H4 (cell line): ENCODE measurements around the gene SRPX2. TPM values are rescaled to one million over a fixed set of nuclear protein-coding genes. Genes with fewer than 3 reads are reported as not detected.

ENCODE experiments used
- DNase-seq: peaks from one replicate; pipeline ENCODE4 v3.0.0-alpha.2; 2015; ENCODE audit warnings: low spot score
- total RNA-seq: library from RNA; depleted of rRNA; stranded (reverse); fragments of >200 nt; shearing (Covaris generic); gene quantifications from 2 replicates; pipeline ENCODE4 v1.2.3, GENCODE V29; 2014; rRNA removed

SRPX2 gene, protein sequence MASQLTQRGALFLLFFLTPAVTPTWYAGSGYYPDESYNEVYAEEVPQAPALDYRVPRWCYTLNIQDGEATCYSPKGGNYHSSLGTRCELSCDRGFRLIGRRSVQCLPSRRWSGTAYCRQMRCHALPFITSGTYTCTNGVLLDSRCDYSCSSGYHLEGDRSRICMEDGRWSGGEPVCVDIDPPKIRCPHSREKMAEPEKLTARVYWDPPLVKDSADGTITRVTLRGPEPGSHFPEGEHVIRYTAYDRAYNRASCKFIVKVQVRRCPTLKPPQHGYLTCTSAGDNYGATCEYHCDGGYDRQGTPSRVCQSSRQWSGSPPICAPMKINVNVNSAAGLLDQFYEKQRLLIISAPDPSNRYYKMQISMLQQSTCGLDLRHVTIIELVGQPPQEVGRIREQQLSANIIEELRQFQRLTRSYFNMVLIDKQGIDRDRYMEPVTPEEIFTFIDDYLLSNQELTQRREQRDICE
- total RNA-seq, result 24.5 and 27.9 TPM in 2 replicates

DNA sequence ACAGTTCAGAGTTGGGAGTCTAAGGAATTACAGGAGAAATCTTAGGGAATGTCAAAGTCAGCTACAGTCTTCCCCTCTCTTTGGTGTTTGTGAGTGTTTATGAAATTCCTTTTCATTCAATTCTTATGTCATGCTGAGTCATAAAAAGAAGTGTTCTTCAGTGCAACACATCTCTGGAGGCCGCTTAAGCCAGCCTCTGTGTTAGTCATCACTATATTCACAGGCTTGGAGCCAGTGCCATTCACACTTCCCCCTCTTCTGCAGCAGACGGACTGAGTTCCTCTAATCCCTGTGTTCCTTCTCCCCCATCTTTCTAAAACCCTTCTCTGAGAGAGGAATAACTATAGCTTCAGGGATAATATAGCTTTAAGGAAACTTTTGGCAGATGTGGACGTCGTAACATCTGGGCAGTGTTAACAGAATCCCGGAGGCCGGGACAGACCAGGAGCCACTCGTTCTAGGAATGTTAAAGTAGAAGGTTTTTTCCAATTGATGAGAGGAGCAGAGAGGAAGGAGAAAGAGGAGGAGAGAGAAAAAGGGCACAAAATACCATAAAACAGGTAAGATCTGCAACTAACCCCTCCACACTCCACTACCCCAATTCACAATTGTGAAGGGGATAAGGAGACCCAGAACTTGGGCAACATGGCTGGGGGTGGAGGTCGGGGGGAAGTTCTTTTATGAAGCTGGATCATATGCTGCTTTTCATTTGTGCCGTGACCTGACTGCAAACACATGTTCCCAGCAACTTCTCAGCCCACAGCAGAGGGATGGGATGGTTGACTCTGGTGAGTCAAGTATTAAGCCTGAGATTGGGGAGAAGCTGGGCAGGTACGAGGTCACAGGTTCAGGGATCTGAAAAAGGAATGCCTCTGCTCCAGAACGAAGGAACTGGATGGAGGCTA is at the start of gene SRPX2:
Gene SRPX2 (plus strand): TSS at position 244 of the 905 bp plus-strand sequence. CDS start 2,124 bp downstream, outside the sequence.
- peak; percentile 89 for DNase-seq

DNA sequence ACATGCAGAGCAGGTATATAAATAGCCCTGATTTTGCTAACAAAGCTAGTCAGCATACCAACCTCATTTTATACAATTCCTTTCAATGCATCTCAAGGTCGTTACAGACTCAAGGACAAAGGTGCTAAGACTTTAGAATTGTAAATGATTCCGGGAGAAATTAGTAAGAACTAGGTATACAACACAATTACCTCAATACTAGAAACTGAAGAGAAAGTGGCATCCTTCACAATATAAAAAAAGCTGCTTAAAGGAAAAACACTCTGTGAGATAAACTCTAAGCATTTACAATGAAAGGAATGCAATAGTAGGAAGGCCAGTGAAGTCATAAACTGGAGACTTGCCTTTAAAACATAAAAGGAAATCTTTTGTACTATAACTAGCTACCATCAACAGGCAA is 47.4 kb upstream of the SRPX2 start:
- no peak for DNase-seq

DNA sequence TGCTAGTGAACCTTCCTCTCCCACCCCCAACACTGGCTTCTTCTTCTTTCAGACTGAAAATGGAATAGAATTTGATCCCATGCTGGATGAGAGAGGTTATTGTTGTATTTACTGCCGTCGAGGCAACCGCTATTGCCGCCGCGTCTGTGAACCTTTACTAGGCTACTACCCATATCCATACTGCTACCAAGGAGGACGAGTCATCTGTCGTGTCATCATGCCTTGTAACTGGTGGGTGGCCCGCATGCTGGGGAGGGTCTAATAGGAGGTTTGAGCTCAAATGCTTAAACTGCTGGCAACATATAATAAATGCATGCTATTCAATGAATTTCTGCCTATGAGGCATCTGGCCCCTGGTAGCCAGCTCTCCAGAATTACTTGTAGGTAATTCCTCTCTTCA is 44.5 kb upstream of the SRPX2 start:
- no peak for DNase-seq

DNA sequence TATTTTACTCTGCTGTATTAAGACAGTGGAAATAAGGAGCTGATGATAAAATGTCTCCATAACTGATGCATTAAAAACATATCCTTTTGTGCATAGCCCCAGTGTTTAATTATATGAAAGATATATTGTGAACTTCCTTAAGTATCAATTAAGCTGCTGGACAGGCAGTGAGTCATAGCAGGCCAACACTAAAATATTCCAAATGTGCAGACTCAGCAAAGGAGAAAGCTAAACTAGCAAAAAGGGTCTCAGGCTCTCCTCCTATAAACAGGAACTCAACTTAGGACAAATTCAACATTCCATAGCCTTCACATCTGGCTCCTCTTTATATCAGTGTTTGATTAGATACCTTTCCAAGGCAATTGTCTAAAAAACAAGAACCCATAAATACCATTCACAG is 43.7 kb upstream of the SRPX2 start:
- no peak for DNase-seq

DNA sequence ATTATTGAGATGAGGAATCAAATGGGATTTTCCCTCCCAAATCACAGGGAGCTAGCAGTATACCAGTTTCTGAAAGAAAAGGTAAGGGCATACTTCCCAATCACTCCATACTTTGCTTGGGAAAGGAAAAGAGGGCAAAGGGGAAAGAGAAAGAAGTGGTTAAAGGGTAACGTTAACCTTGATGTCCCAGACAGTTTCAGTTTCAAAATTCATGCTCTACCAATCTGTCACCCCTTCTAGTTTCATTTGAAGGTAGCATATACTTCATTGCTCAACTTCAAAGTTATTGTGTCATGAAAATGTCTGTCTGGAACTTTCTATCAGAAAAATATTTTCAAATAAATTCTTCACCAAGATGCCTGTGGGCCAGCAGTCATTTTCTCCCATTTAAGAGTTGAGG is 43.2 kb upstream of the SRPX2 start:
- DNase-seq, result no peak

DNA sequence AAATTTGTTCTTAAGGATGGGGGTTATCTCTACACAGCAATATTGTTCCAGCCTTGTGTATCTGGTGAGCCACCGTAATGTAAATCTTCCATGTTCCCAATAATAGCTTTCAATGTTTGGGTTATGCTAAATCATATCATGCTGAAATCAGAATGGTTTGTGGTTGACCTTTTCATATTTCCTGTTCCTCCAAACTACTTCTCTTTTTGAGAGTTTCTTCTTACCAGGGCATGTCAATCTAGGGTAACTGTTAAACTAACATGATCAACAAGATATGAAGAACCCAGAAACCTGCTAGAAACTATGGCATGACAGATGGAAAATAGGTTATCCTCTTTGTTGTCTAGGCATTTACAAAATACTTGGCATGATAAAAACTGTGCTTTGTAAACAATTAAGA is 37.2 kb upstream of the SRPX2 start:
- no peak for DNase-seq

DNA sequence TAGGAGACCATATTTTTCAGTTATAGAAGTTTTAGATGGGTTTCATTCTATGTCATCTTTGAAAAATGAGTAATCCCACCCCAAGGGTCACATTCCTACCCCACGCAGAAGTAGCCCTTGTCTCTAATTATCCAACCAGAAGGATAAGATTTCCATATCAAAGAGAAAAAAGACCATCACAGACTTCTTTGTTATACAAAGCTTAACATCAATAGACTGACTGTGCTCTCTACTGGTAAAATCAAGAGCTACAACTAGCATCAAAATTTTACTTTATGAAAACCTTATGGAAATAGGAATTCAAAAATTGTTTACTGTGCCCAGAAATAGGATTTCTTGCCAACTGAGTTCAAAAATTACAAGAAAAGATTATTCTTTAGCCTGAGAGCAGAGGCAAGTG is 34.4 kb upstream of the SRPX2 start:
- DNase-seq, result no peak

DNA sequence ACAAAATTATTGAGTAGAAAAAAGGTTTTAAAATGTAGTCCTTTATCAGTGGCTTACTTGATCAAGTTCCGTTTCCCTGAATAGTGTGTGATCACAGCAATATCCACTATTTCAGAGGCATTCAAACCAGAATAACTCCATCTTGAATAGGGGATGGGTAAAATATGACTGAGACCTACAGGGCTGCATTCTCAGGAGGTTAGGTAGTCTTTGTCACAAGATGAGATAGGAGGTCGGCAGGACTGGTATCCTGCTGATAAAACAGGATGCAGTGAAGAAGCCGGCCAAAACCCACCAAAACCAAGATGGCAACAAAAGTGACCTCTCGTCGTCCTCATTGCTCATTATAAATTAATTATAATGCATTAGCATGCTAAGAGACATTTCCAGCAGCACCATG is 32.0 kb upstream of the SRPX2 start:
- DNase-seq, result no peak

DNA sequence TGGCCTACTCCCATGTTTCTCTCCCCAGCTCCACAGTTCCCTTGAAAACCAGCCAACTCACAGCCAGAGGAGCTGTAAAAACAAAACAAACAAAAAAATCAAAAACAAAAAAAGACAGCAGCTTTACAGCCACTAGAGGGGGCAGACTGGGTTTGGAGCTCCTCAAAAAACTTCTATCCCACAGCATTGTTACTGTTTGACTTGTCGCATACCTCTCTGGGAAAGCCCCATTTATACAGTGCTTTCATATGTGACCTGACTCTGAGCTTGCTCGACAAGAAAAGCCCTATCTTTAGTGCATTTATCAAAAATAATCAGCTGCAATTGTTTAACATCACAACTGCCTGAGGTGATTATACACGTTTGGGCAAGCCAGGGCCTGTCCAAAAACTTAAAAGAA is 29.0 kb upstream of the SRPX2 start:
- peak; percentile 59 for DNase-seq

DNA sequence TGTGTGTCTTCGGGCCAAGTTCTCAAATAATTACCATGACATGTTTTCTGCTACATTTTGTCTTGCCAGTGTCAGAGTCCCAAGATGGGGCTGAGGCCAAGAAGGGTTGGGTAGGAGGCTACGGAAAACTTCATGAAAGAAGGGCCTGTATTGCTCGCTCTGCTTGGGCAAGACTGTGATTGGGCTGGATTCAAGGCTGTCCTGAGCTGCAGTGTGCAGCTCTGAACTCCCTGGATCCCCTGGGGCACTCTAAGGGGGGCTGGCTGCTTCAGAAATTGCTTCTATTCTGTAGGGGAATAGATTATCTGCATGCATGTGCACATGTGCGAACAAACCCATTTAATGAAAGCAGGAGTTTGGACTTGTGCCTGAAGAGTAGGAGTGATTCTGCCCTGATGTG is 21.0 kb upstream of the SRPX2 start:
- no peak for DNase-seq

DNA sequence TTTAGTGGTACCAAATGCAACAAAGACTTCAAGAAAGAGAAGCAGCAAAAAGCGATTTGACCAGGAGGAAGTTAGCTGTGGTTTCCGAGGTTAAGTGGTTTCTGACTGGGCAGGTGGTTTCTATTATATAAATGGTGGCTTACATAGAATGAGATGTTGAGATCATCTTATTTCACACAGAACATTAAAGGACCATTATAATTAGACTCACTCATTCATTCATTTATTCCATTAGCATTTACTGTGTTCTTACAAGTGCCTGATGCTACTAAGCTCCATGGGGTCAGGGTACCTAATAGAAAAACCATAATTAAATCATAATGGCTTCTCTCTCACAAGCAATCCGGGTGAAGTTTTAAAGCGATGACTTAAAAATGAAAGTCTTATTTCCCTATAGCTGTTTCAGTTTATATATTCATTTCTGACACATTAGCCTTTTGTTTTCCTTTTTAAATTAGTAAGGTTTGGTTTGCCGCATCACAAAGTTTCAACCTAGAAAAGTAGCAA is 18.0 kb upstream of the SRPX2 start:
- DNase-seq, result no peak

DNA sequence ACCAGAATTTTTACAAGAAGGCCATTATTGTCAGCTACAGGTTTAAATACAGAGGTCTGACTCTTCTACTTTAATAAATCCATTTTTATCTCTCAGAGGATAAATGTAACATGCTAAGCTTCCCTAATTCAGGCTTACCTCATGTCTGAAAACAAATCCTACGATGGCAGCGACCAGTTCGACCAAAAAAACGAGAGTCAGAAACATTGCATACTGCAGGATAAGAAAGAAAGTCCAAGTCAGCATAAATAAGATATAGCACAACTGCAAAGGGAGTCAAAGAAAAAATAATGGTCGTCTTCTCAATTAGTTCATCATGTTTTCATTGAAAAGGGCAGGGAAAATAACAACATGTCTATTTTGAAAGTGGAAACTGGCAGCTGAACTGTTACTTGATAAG is 9.0 kb upstream of the SRPX2 start:
- DNase-seq, result no peak

DNA sequence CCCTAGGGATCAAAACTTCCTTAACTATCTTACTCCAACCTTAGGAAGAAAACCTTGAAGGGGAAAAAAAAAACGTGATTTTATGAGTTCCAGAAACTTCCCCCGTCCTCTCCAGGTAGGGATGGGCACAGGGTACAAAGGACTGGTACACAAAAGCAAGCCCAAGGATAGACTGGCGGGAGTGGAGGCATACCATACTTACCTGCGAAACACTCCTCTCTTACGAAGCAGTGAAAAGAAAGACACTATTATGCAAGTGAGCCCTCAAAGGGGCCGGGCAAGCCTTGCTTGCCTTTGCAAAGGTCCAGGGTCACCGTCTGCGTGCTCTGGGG is 8.0 kb upstream of the SRPX2 start:
- DNase-seq, result no peak

DNA sequence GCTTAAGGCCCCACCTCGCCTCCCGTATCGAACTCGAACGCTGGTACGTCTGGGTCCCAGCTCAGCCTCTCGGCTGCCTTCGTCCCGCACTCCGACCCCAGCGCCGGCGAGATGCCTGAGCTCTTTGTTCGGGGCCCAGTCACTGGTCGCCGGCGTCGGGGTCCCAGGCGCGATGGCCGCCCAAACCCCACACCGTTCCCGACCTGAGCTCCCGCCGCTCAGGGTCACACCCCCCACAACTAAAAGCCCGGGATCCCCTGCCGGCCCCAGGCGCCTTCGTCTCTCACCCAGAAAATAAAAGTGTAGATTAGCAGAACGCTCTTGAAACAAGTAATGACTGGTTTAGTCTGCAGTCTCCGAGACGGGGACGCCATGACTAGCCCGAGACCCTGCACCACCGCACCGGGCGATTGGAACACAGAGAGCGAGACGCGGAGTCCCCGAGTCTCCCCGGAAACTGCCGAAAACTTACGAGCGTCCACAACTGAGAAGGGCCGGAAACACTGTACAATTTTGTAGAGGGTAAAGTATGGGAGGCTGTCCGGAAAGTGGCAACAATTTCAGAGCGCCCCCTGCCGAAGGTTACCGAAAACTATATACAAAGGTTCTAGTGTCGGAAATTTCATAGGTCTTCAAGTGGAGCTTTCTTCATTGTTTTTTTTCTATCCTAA is 7.5 kb upstream of the SRPX2 start, which contains the start of gene TSPAN6:
Gene TSPAN6 (minus strand): TSS at position 486 of the 671 bp plus-strand sequence. CDS start 112 bp downstream, at position 374.
- DNase-seq, result peak; percentile 86

DNA sequence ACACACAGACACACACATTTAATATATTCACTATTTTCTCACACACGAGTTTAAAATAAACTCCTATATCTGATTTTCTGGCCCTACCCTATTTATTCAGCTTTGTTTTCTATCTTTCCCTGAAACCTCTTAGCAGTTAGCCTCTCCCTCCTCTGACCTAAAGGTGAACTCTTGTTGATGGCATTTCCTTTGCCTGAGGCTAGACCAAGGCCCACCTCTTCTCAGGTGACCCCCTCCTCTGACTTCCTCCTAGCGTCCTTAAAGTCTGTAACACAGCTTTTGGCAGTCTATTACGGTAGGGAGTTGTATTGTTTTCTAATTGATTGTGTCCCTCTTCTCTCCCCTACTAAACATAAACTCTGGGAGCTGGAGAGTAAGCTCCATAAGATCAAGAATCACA is 1.7 kb upstream of the SRPX2 start:
- DNase-seq, result no peak

DNA sequence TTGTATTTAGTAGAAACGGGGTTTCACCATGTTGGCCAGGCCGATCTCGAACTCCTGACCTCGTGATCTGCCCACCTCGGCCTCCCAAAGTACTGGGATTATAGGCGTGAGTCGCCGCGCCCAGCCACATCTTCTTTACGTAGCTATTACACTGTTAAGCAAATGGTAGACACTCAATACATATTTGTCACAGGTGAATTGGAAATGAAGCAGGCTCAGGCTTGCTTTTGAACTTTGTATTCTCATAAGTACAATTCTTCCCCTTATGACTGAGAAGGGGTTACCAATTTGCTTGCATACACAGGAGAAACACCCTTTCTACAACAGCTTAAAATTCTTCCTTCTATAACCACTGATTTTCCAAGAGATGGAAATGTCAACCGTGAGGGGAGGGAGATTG is 787 bp upstream of the SRPX2 start:
- no peak for DNase-seq

DNA sequence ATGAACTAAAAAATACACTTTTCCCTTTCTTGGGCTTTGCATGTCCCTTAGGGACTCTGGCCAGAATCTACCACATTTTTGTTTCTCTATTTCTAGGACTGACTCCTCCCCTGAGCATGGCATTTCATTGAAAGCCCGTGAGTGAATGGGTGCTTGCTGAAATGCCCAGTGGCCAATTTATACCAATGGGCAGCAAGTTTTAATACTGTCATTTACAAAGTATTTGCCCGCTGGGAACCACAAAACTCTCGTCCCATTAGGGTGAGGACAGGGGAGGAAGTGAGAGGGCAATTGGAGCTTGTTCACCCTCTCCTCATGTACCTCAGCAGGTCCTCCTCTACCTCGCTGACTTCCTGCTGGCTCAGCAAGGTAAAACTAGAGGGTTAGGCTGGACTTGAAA is 1.1 kb downstream of the SRPX2 start:
- peak; percentile 30 for DNase-seq

DNA sequence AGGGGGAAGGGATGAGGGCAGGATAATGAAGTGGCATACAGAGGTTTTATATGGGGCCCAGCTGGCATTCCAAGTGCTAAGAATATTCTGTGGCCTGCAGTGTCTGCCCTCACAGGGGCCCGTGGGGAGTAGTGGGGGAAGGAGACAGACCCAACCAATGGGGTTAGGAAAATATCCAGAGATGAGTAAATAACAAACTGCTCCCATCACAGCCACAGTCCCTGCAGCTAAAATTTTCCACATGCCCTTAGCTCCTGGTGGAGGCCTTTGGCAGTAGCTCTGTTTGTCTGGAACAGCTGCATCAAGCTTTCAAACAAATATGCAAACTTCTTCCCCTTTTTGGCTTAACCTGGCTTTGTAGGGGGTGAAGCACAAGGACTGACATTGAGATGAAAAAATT is 3.1 kb downstream of the SRPX2 start:
- DNase-seq, result peak; percentile 5

DNA sequence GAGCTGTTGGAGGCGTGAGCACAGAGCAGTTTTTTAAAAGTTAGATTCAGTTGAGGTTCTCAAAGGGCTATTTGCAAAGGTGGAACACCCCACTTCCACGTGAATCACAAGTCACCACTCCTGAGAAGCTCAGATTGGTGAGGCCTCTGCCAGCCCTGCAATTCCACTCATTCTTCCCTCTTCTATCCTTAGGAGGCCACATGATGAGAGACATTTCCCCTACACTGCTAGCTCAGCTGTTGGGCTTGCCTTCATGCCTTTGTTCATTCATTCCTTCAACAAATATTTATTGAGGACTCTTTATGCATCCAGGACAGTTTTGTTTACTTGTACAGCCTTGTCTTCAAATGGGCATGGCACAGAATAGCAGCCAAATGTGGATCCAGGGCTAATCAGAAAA is 3.7 kb downstream of the SRPX2 start:
- no peak for DNase-seq

DNA sequence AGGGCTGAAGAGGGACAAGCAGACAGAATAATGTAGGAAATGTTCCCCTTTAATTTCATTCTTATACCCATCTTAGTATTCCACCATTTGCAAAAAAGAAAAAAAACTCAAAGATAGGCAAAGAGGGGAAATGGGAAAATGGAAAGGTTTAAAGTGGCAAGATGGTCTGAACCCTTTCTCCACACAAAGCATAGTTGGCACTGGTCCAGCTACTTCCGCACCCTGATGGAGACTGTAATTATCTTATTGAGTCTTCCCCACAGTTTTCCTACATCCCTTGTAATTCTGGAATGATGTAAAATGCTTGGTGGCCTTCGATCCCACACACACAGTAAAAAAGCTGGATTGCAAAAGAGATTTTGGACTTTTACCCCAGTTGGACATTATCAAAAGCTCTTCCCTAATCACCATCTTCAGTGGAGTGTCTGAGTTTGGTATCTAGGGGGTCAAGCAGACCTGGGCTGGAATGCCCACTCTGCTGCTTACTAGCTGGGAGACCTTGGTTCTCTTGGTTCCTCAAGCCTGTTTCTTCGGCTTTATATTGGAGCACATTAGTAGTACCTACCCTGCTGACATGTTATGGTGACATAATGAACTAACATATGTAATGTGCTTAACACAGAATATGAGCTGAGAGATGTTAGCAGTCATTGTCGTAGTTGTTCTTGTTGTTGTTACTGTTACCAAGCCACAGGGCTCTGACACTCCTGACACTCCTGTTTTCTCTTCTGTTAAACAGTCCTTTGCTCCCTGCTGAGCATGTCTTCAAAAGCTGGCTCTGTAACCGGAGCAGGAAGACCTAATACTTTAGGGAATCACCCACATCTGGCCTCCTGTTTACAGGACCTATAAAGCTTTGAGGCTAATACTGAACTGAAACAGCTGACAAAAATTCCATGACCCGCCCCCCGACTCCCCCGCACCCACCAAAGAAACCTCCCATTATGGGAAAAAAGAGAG is 4.7 kb downstream of the SRPX2 start:
- DNase-seq, result peak; percentile 7
